IMR-90 (cell line): ENCODE data around the gene CTBP2. TPM values are rescaled to one million over a fixed set of nuclear protein-coding genes. Genes with fewer than 3 reads are reported as not detected.

ENCODE experiments used
- ATAC-seq: fragments of 200-7000 bp; cut with Tn5 transposase; 2 replicates; pipeline ENCODE4 v1.9.1; 2020; ENCODE audit warnings: low read depth, mild to moderate bottlenecking, moderate library complexity
- BruUV-seq: library from RNA; stranded (reverse); fragments of 400-500 nt; replicated peaks from 2 replicates; lab custom pipeline; 2021; lab: Mats Ljungman, UMichigan
- CTCF ChIA-PET: fragments of 300-600 bp; formaldehyde crosslinking; extraction: SDS; loops from one replicate; lab custom pipeline; 2021; ENCODE audit warnings: antibody characterized with exemption; lab: Yijun Ruan, JAX
- POLR2A ChIA-PET: fragments of 300-600 bp; sonication (Branson Sonifier 250); formaldehyde crosslinking; loops from one replicate; lab custom pipeline; 2022; ENCODE audit warnings: antibody characterized with exemption; ENCODE audit not compliant: unreplicated experiment; lab: Charles Lee
- DNase-seq: peaks from one replicate; pipeline ENCODE4 v3.0.0; 2013
- H2AFZ ChIP-seq: replicated peaks from 2 replicates; pipeline ENCODE3; 2013; ENCODE audit warnings: low read length, mild to moderate bottlenecking; ENCODE audit not compliant: poor library complexity
- H2AK5ac ChIP-seq: 2 replicates; pipeline ENCODE4 v1.6.1; 2013; ENCODE audit warnings: low read depth, low read length, inconsistent platforms
- H2AK9ac ChIP-seq: replicated peaks from 2 replicates; pipeline ENCODE3; 2013; ENCODE audit warnings: mild to moderate bottlenecking, low read depth, low read length, moderate library complexity; ENCODE audit not compliant: poor library complexity
- H2BK120ac ChIP-seq: 2 replicates; pipeline ENCODE4 v1.6.1; 2013; ENCODE audit warnings: low read depth, low read length, inconsistent platforms
- H2BK15ac ChIP-seq: 3 replicates; pipeline ENCODE4 v1.6.1; 2013; ENCODE audit warnings: low read depth, low read length, inconsistent platforms
- H2BK20ac ChIP-seq: 2 replicates; pipeline ENCODE4 v1.6.1; 2013; ENCODE audit warnings: low read depth, mild to moderate bottlenecking, inconsistent platforms, low read length, moderate library complexity
- H2BK5ac ChIP-seq: 2 replicates; pipeline ENCODE4 v1.6.1; 2013; ENCODE audit warnings: mild to moderate bottlenecking, low read depth, low read length, inconsistent platforms; ENCODE audit not compliant: poor library complexity, severe bottlenecking
- H3K14ac ChIP-seq: replicated peaks from 2 replicates; pipeline ENCODE4 v1.6.1; 2013; ENCODE audit warnings: low read depth, low read length, inconsistent platforms
- H3K18ac ChIP-seq: 2 replicates; pipeline ENCODE4 v1.6.1; 2013; ENCODE audit warnings: low read depth, low read length, control low read depth
- H3K23ac ChIP-seq: 2 replicates; pipeline ENCODE4 v1.6.1; 2013; ENCODE audit warnings: low read depth, low read length, inconsistent platforms
- H3K27ac ChIP-seq: 2 replicates; pipeline ENCODE4 v1.5.1; 2013; ENCODE audit warnings: mild to moderate bottlenecking, control low read depth, low read length; ENCODE audit not compliant: insufficient read depth
- H3K27me3 ChIP-seq: 2 replicates; pipeline ENCODE4 v1.6.1; 2013; ENCODE audit warnings: low read length; ENCODE audit not compliant: control insufficient read depth, insufficient read depth
- H3K36me3 ChIP-seq: 2 replicates; pipeline ENCODE4 v1.6.1; 2013; ENCODE audit warnings: low read length, mixed read lengths; ENCODE audit not compliant: control insufficient read depth, insufficient read depth
- H3K4ac ChIP-seq: 2 replicates; pipeline ENCODE4 v1.6.1; 2013; ENCODE audit warnings: low read depth, low read length, inconsistent platforms
- H3K4me1 ChIP-seq: 2 replicates; pipeline ENCODE4 v1.6.1; 2013; ENCODE audit warnings: low read length, mixed read lengths; ENCODE audit not compliant: control insufficient read depth, insufficient read depth
- H3K4me2 ChIP-seq: 2 replicates; pipeline ENCODE4 v1.6.1; 2013; ENCODE audit warnings: low read depth, mild to moderate bottlenecking, control low read depth, low read length, moderate library complexity
- H3K4me3 ChIP-seq: 2 replicates; pipeline ENCODE4 v1.5.1; 2013; ENCODE audit warnings: low read depth, mild to moderate bottlenecking, control low read depth, low read length, moderate library complexity; ENCODE audit not compliant: insufficient read depth
- H3K56ac ChIP-seq: 2 replicates; pipeline ENCODE4 v1.6.1; 2013; ENCODE audit warnings: low read length, inconsistent platforms; ENCODE audit not compliant: insufficient read depth; ENCODE audit errors: extremely low read depth
- H3K79me1 ChIP-seq, 2 experiments: 2 replicates each; pipeline ENCODE4 v1.6.1; 2013; ENCODE audit warnings: low read length in 2 of 2, inconsistent platforms in 1 of 2, low read depth in 1 of 2
- H3K9ac ChIP-seq: 2 replicates; pipeline ENCODE4 v1.6.1; 2013; ENCODE audit warnings: low read depth, low read length, control low read depth
- H3K9me1 ChIP-seq: 2 replicates; pipeline ENCODE4 v1.6.1; 2013; ENCODE audit warnings: low read length, inconsistent platforms; ENCODE audit not compliant: insufficient read depth
- H3K9me3 ChIP-seq: 2 replicates; pipeline ENCODE4 v1.6.1; 2013; ENCODE audit warnings: low read length; ENCODE audit not compliant: control insufficient read depth, insufficient read depth
- H4K20me1 ChIP-seq: 2 replicates; pipeline ENCODE4 v1.6.1; 2013; ENCODE audit warnings: low read length, inconsistent platforms; ENCODE audit not compliant: insufficient read depth
- H4K5ac ChIP-seq: 2 replicates; pipeline ENCODE4 v1.6.1; 2013; ENCODE audit warnings: mild to moderate bottlenecking, low read depth, low read length, control low read depth
- H4K8ac ChIP-seq, 2 experiments: 2 replicates each; pipeline ENCODE4 v1.6.1; 2013; ENCODE audit warnings: low read depth in 2 of 2, low read length in 2 of 2, control low read depth in 1 of 2, inconsistent platforms in 1 of 2
- H4K91ac ChIP-seq: 2 replicates; pipeline ENCODE4 v1.6.1; 2013; ENCODE audit warnings: low read depth, low read length, inconsistent platforms; ENCODE audit not compliant: insufficient read depth
- CHD1 ChIP-seq: IDR thresholded peaks from 2 replicates; pipeline ENCODE4 v1.6.1; 2012; ENCODE audit warnings: low read depth, low read length, improper control_type of control experiment
- FOS ChIP-seq: fragments of 150-350 bp; IDR thresholded peaks from 2 replicates; pipeline ENCODE4 v1.6.1; 2016; ENCODE audit warnings: low read depth, low read length
- MAFK ChIP-seq: IDR thresholded peaks from 2 replicates; pipeline ENCODE4 v1.6.1; 2012; ENCODE audit warnings: low read depth, low read length, improper control_type of control experiment
- MAZ ChIP-seq: IDR thresholded peaks from 2 replicates; pipeline ENCODE4 v1.6.1; 2012; ENCODE audit warnings: low read depth, mild to moderate bottlenecking, low read length, improper control_type of control experiment, moderate library complexity, borderline replicate concordance
- MXI1 ChIP-seq: IDR thresholded peaks from 2 replicates; pipeline ENCODE4 v1.6.1; 2012; ENCODE audit warnings: low read depth, mild to moderate bottlenecking, low read length, moderate library complexity, borderline replicate concordance
- NFE2L2 ChIP-seq: fragments of 150-350 bp; IDR thresholded peaks from 2 replicates; pipeline ENCODE4 v1.6.1; 2016; ENCODE audit warnings: low read depth, mild to moderate bottlenecking, low read length
- POLR2A ChIP-seq: IDR thresholded peaks from 2 replicates; pipeline ENCODE4 v1.6.1; 2012; ENCODE audit warnings: mild to moderate bottlenecking, low read depth, low read length
- RAD21 ChIP-seq: IDR thresholded peaks from 2 replicates; pipeline ENCODE4 v1.6.1; 2012; ENCODE audit warnings: low read length, improper control_type of control experiment
- RCOR1 ChIP-seq: IDR thresholded peaks from 2 replicates; pipeline ENCODE4 v1.6.1; 2012; ENCODE audit warnings: mild to moderate bottlenecking, low read length, improper control_type of control experiment; ENCODE audit not compliant: insufficient replicate concordance
- SMC3 ChIP-seq: fragments of 150-350 bp; IDR thresholded peaks from 2 replicates; pipeline ENCODE4 v1.6.1; 2016; ENCODE audit warnings: low read depth, mild to moderate bottlenecking, antibody characterized with exemption, low read length, moderate library complexity
- WGBS, 2 experiments: methylation state at CpG; one replicate each; pipeline versions ENCODE4 v1.1.5 to v1.1.7; 2013; ENCODE audit warnings: missing lambda C conversion rate in 2 of 2; ENCODE audit not compliant: insufficient read length in 1 of 2; ENCODE audit errors: extremely low coverage in 2 of 2; 5-methylcytosine and 5-hydroxymethylcytosine counted together
- dilution Hi-C: fragments of 300-500 bp; cut with HindIII; formaldehyde crosslinking; loops from one replicate; pipeline ENCODE4 v1.14.3; 2018; ENCODE audit warnings: low sequenced_read_pairs; ENCODE audit not compliant: unreplicated experiment
- in situ Hi-C: fragments of 300-500 bp; cut with MboI; formaldehyde crosslinking; loops from 3 replicates; pipeline ENCODE4 v1.14.3; 2019; ENCODE audit warnings: low sequenced_read_pairs, inconsistent platforms, mixed read lengths
- intact Hi-C: fragments of 100-400 bp; cut with micrococcal nuclease; formaldehyde crosslinking; loops from 2 replicates; pipeline ENCODE4 v1.10.0; 2022
- polyA plus RNA-seq, 3 experiments: library from polyadenylated mRNA; depleted of rRNA; stranded (reverse); fragments of >200 nt; gene quantifications; 2 replicates each; pipeline ENCODE4 v1.2.3, GENCODE V29; 2012; ENCODE audit warnings: low replicate concordance in 1 of 3
- total RNA-seq: library from RNA; depleted of rRNA; stranded (reverse); fragments of >200 nt; gene quantifications from 2 replicates; pipeline ENCODE4 v1.2.3, GENCODE V29; 2012
- TF ChIP-seq, protein P1 (sequence below): fragments of 150-350 bp; IDR thresholded peaks from 2 replicates; pipeline ENCODE4 v1.6.1; 2016; ENCODE audit warnings: low read depth, mild to moderate bottlenecking, low read length, moderate library complexity, borderline replicate concordance

The CTBP2 gene
- total and polyA plus RNA-seq, 2 of the 4 experiments (the other 2 are of a cell fraction) = 81.0 to 86.6 TPM

DNA sequence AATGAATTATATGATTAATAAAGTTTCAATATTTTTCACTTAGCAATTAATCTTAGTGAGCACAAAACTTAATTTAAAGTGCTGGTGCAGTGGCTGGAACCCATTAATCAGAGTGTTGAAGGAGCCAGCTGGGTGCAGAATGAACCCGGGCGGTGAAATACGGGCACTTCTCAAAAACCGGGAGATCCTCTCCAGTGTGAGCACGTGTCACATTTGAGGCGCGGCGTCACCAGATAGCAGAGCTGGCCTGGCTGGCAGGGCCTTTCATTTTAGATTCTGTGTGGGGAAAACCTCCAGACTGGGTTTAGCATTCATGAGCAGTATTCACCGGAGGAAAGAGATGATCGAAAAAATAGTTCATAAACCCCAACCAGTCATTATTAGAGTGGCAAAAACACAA, 34.5 kb upstream of the CTBP2 start:
- Histone ChIP-seq H2AK9ac (no peak overlapping the region), H2BK15ac (no peak overlapping the region), H3K18ac (no peak overlapping the region), H3K4me2 (no peak overlapping the region), H3K27ac (no peak overlapping the region), H2BK20ac (no peak overlapping the region), H3K4me1 (no peaks in the 10 kb centered on the region), H3K9me3 (peaks cover 2% of the 10 kb centered on the region; the same call in 1 of the 2 replicates), H3K36me3 (no peaks in the 10 kb centered on the region), H2BK120ac (no peak overlapping the region), H3K9ac (no peak overlapping the region), H3K56ac (no peak overlapping the region), H4K8ac (no peak overlapping the region), H4K20me1 (no peaks in the 10 kb centered on the region), H3K27me3 (peaks cover 27% of the 10 kb centered on the region), H4K91ac (no peak overlapping the region), H3K4ac (no peak overlapping the region), H2AFZ (no peak overlapping the region), H2AK5ac (no peak overlapping the region), H3K4me3 (no peak overlapping the region), H4K5ac (no peak overlapping the region), H3K14ac (no peak overlapping the region), H3K79me1 (no peaks in the 10 kb centered on the region), H2BK5ac (no peak overlapping the region), H3K23ac (no peak overlapping the region), H3K9me1 (no peaks in the 10 kb centered on the region)
- 60% methylated on average over 1 of the region's 10 CpGs; no CpG with 5 or more reads in 1 of the 2 experiments for WGBS, 2 experiments
- TF ChIP-seq, protein P1, sequence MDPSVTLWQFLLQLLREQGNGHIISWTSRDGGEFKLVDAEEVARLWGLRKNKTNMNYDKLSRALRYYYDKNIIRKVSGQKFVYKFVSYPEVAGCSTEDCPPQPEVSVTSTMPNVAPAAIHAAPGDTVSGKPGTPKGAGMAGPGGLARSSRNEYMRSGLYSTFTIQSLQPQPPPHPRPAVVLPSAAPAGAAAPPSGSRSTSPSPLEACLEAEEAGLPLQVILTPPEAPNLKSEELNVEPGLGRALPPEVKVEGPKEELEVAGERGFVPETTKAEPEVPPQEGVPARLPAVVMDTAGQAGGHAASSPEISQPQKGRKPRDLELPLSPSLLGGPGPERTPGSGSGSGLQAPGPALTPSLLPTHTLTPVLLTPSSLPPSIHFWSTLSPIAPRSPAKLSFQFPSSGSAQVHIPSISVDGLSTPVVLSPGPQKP = no peak
- no peak for TF ChIP-seq FOS
- no peak for TF ChIP-seq CHD1
- no peak for TF ChIP-seq NFE2L2
- TF ChIP-seq MAZ = no peak
- no peak for TF ChIP-seq MXI1
- TF ChIP-seq POLR2A = no peak
- TF ChIP-seq RCOR1 = no peak
- TF ChIP-seq SMC3 = no peak
- no peak for TF ChIP-seq MAFK
- no peak for TF ChIP-seq RAD21
- intact Hi-C loops (no loop called here), dilution Hi-C loops (no loop called here), in situ Hi-C loops (no loop called here)
- no TSS peak for BruUV-seq
- ChIA-PET POLR2A (no interaction called here), CTCF (no interaction called here)
- no peak for ATAC-seq
- no peak for DNase-seq
